NB4 (cell line): ENCODE results near the gene PIK3IP1.

ENCODE experiments used
- DNase-seq: peaks from one replicate; pipeline ENCODE4 v3.0.0; 2010; ENCODE audit warnings: low read depth
- H3K4me3 ChIP-seq: one replicate; pipeline ENCODE4 v1.5.1; 2011; ENCODE audit warnings: mild to moderate bottlenecking, low read depth, low read length, moderate library complexity
- CTCF ChIP-seq: IDR thresholded peaks from one replicate; pipeline ENCODE4 v1.5.1; 2012; ENCODE audit warnings: low read depth, low read length
- MYC ChIP-seq: IDR thresholded peaks from 2 replicates; pipeline ENCODE4 v1.6.1; 2011; ENCODE audit warnings: low read depth, low read length
- POLR2A ChIP-seq: IDR thresholded peaks from 2 replicates; pipeline ENCODE4 v1.6.1; 2011; ENCODE audit warnings: mild to moderate bottlenecking; ENCODE audit not compliant: insufficient read length; ENCODE audit errors: extremely low read depth
- TF ChIP-seq, protein P1 (sequence below): IDR thresholded peaks from 2 replicates; pipeline ENCODE4 v1.6.1; 2011; ENCODE audit warnings: low read depth, low read length

PIK3IP1 gene

DNA sequence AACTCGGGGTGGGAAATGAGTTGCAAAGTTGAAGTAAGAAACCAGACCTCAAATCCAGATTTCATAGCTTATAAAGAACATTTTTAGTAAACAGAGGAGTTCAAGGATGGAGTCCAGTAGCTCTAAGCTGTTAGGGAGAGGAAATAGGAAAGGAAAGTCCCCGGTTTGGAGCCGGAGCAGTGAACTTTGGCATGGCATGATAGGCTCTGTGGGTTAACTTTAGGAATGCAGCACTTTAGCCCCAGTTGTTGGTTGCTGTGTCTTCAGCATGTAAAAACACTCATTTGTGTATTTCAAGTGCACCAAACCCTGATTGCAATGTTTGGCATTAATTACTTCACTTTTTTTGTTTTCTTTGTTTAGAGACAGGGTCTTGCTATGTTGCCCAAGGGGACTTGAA is 8.6 kb upstream of the PIK3IP1 start:
- no peak overlapping the region for H3K4me3 ChIP-seq
- TF ChIP-seq MYC (no peak), POLR2A (no peak), CTCF (no peak)
- no peak for DNase-seq

- TF ChIP-seq, protein P1, sequence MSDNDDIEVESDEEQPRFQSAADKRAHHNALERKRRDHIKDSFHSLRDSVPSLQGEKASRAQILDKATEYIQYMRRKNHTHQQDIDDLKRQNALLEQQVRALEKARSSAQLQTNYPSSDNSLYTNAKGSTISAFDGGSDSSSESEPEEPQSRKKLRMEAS = no peak
- TF ChIP-seq MYC (no peak), POLR2A (no peak), CTCF (no peak)
- no peak overlapping the region for H3K4me3 ChIP-seq
- no peak for DNase-seq
Observed at GRCh38 chr22:31295831-31296657, 3.8 kb upstream of the PIK3IP1 start.

DNA sequence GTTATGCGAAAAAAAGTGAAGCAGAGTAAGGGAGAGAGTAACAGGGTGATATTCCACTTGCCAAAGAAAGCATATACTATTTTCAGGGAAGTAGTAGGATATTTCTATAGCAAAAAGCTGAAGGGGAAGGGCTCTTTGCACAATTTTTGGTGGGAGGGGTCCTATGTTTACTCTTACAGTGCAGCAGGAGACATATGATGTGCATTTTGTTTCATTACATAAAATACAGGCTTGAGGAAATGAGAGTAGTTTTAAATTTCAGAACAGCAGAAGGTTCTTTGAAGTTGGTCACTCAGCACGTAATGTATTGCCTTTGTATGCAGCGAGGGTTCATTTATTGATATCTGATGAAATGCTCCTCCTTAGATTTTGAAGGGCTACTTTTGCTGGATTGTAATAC is 3.1 kb upstream of the PIK3IP1 start:
- TF ChIP-seq CTCF = no peak
- H3K4me3 ChIP-seq = no peak overlapping the region
- DNase-seq = no peak

DNA sequence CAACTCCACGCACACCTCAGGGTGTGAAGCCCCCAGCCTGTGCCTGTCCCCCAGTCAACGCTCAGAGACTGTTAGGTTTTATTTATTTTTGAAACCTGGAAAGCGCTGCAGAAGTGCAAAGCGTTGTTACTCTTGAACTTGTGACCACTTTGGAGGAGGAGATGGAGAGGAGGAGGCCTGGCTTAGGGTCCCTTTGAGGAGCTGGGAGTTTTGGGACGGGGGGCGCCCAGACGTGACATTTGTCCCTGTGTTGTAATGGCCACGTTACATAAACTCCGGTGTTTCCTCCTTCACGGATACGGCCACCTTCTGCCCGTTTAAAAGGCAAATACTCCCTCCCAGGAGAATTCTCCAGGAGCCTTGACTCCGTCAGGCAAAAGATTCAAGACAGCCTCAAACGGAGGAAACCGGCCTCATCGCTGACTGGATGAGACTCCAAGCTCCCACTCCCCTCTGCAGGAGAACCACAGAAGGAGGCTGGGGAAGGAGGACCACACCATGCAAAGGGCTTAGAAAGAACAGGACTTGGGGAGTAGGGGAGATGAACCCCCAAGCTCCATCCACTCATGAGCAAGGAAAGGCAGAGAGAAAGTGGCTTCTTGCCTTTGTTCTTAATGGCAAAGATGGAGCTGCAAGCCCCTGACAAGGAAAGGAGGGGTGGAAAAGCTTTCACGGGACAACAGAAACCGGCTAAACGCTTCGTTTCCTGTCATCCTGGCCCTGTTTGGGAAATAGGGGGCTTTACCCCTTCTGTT is 630 bp downstream of the PIK3IP1 start:
- TF ChIP-seq, protein P1 = no peak
- TF ChIP-seq POLR2A (no peak), MYC (no peak), CTCF (no peak)
- H3K4me3 ChIP-seq = peak overlapping the region; percentile 41
- peak; percentile 37 for DNase-seq

DNA sequence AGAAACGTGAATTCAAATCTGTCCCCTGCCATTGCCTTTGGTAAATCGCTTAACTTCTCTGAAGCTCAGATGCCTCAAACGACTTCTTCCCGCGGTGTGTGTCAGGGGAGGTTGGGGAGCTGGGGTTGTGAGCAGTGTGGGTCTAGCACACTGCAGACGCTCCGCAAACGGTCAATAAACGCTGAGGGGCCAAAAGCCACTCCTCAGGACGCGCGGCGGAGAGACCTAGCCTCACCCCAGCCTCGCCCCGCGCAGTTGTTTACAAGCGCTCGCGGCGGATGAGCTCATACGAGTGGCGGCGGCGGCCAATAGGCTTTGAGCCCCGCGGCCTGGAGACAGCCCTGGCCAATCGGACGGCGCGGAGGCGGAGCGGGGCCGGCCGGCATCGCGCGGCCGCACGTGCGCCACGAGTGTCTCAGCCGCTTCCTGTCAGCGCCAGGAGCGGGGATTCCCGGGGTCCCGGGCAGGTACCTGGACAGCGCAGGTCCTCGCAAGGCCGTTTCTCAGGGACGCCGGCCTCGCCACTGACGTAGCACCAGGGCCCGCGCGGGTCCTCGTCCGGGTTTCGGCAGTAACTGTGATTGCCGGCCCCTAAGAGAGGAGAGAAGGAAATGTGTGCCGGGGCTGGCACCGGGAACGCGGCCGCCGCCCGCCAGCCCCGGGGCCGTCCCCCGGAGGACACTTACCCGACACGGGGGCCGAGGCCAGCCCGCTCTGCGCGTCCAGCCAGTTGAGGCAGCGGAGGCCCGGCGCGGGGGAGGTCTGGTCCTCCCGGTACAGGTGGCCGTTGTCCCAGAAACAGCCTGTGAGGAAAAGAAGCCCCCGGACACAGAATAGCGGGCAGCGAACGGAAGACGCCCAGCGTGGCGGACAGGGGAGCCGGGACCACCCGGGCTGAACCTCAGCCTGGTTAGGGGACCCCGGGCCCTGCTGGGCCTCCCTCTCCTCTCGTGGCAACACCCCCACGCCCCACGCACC is 1.5 kb downstream of the PIK3IP1 start:
- TF ChIP-seq MYC (peak; percentile 80), CTCF (no peak), POLR2A (peak; percentile 36)
- TF ChIP-seq, protein P1 = peak; percentile 96
- H3K4me3 ChIP-seq = peak overlapping the region; percentile 67
- DNase-seq = peak; percentile 93
